H1 (cell line): ENCODE measurements around the gene CTNND2. TPM values are rescaled to one million over a fixed set of nuclear protein-coding genes. Genes with fewer than 3 reads are reported as not detected.

ENCODE experiments used
- CTCF ChIA-PET: fragments of 300-600 bp; sonication (Branson Sonifier 250); formaldehyde crosslinking; loops from one replicate; lab custom pipeline; 2021; ENCODE audit not compliant: partially characterized antibody; lab: Charles Lee
- POLR2A ChIA-PET: fragments of 300-600 bp; sonication (Branson Sonifier 250); formaldehyde crosslinking; loops from one replicate; lab custom pipeline; 2021; ENCODE audit warnings: inconsistent platforms; ENCODE audit not compliant: partially characterized antibody; lab: Charles Lee
- DNase-seq, 2 experiments: peaks; one replicate each; pipeline versions ENCODE4 v3.0.0 to v3.0.0-alpha.2; 2010 to 2022; ENCODE audit warnings: low spot score in 2 of 2, low read depth in 1 of 2, mixed read lengths in 1 of 2
- FAIRE-seq: peaks from 2 replicates; lab custom pipeline; 2011; peaks lifted over from hg19 to GRCh38; lab: Jason Lieb, UNC
- H2AFZ ChIP-seq: 2 replicates; pipeline ENCODE4 v1.8.1; 2012; ENCODE audit warnings: low read length, inconsistent platforms
- H2AK5ac ChIP-seq: 2 replicates; pipeline ENCODE4 v1.6.1; 2013; ENCODE audit warnings: low read depth, low read length
- H2BK120ac ChIP-seq: replicated peaks from 2 replicates; pipeline ENCODE3; 2013; ENCODE audit warnings: low read depth, low read length, inconsistent platforms
- H2BK12ac ChIP-seq: 2 replicates; pipeline ENCODE4 v1.6.1; 2013; ENCODE audit warnings: low read depth, low read length
- H2BK15ac ChIP-seq: 2 replicates; pipeline ENCODE4 v1.6.1; 2013; ENCODE audit warnings: low read length
- H2BK20ac ChIP-seq: 2 replicates; pipeline ENCODE4 v1.6.1; 2013; ENCODE audit warnings: low read length
- H2BK5ac ChIP-seq: 2 replicates; pipeline ENCODE4 v1.6.1; 2013; ENCODE audit warnings: low read depth, low read length
- H3K14ac ChIP-seq: 2 replicates; pipeline ENCODE4 v1.6.1; 2013; ENCODE audit warnings: inconsistent platforms; ENCODE audit not compliant: insufficient read length
- H3K18ac ChIP-seq: 2 replicates; pipeline ENCODE4 v1.6.1; 2013; ENCODE audit warnings: low read length; ENCODE audit errors: extremely low read depth
- H3K23ac ChIP-seq: 2 replicates; pipeline ENCODE4 v1.6.1; 2013; ENCODE audit warnings: inconsistent platforms; ENCODE audit not compliant: insufficient read length
- H3K23me2 ChIP-seq: 2 replicates; pipeline ENCODE4 v1.6.1; 2013; ENCODE audit warnings: low read depth, low read length
- H3K27ac ChIP-seq: 2 replicates; pipeline ENCODE4 v1.6.1; 2011; ENCODE audit warnings: low read depth, low read length, inconsistent platforms
- H3K27me3 ChIP-seq, 4 experiments: replicated peaks in 1 of 4; 1 replicate in 1 of 4; 2 replicates in 3 of 4; pipeline versions ENCODE4 v1.6.1 to v1.8.1; 2011 to 2013; ENCODE audit warnings: low read length in 3 of 4, mild to moderate bottlenecking in 3 of 4, inconsistent platforms in 2 of 4, mixed read lengths in 2 of 4, moderate library complexity in 1 of 4; ENCODE audit not compliant: control insufficient read depth in 3 of 4, insufficient read depth in 3 of 4; ENCODE audit errors: extremely low read depth in 1 of 4
- H3K36me3 ChIP-seq, 4 experiments: 2 replicates each; pipeline versions ENCODE4 v1.6.1 to v1.8.1; 2011 to 2013; ENCODE audit warnings: mild to moderate bottlenecking in 4 of 4, low read length in 3 of 4, moderate library complexity in 2 of 4, control low read depth in 1 of 4, inconsistent platforms in 1 of 4; ENCODE audit not compliant: insufficient read depth in 4 of 4, control insufficient read depth in 2 of 4
- H3K4ac ChIP-seq: replicated peaks from 2 replicates; pipeline ENCODE3; 2013; ENCODE audit warnings: low read length, low read depth, mixed read lengths, inconsistent platforms; ENCODE audit not compliant: insufficient read length
- H3K4me1 ChIP-seq, 4 experiments: replicated peaks in 1 of 4; 1 replicate in 1 of 4; 2 replicates in 3 of 4; pipeline versions ENCODE4 v1.6.1 to v1.8.1; 2011 to 2013; ENCODE audit warnings: low read length in 3 of 4, inconsistent platforms in 2 of 4, mixed read lengths in 1 of 4; ENCODE audit not compliant: insufficient read depth in 4 of 4, control insufficient read depth in 3 of 4
- H3K4me2 ChIP-seq, 2 experiments: 2 replicates each; pipeline versions ENCODE4 v1.6.1 to v1.8.1; 2011 to 2013; ENCODE audit warnings: low read depth in 2 of 2, low read length in 2 of 2, control low read depth in 1 of 2, inconsistent platforms in 1 of 2, mild to moderate bottlenecking in 1 of 2; ENCODE audit not compliant: insufficient read depth in 1 of 2
- H3K4me3 ChIP-seq, 4 experiments: fragments of 200-600, 300-600 bp in 1 of 4; sonication (generic), shearing (Covaris generic), sonication (Bioruptor Twin) in 1 of 4; 2 replicates each; pipeline versions ENCODE4 v1.5.1 to v1.8.1; 2011 to 2016; ENCODE audit warnings: low read length in 4 of 4, low read depth in 3 of 4, control low read depth in 2 of 4, inconsistent platforms in 2 of 4, mild to moderate bottlenecking in 2 of 4, mixed read lengths in 1 of 4, moderate library complexity in 1 of 4; ENCODE audit not compliant: insufficient read depth in 2 of 4; ENCODE audit errors: extremely low read depth in 1 of 4
- H3K56ac ChIP-seq: replicated peaks from 2 replicates; pipeline ENCODE3; 2013; ENCODE audit warnings: low read depth, mild to moderate bottlenecking, mixed read lengths, low read length, inconsistent platforms; ENCODE audit not compliant: insufficient read length
- H3K79me1 ChIP-seq: 2 replicates; pipeline ENCODE4 v1.6.1; 2013; ENCODE audit warnings: low read depth, low read length, control low read depth
- H3K79me2 ChIP-seq, 2 experiments: 2 replicates each; pipeline versions ENCODE4 v1.6.1 to v1.8.1; 2012 to 2013; ENCODE audit warnings: low read length in 2 of 2, mild to moderate bottlenecking in 2 of 2, inconsistent platforms in 1 of 2; ENCODE audit not compliant: insufficient read depth in 2 of 2, control insufficient read depth in 1 of 2
- H3K9ac ChIP-seq, 4 experiments: replicated peaks in 1 of 4; 1 replicate in 1 of 4; 2 replicates in 3 of 4; pipeline versions ENCODE4 v1.6.1 to v1.8.1; 2011 to 2013; ENCODE audit warnings: low read depth in 3 of 4, low read length in 3 of 4, control low read depth in 2 of 4, mild to moderate bottlenecking in 2 of 4, moderate library complexity in 2 of 4, inconsistent platforms in 1 of 4; ENCODE audit errors: extremely low read depth in 1 of 4
- H3K9me3 ChIP-seq, 2 experiments: 2 replicates each; pipeline versions ENCODE4 v1.6.1 to v1.8.1; 2012 to 2013; ENCODE audit warnings: mild to moderate bottlenecking in 2 of 2, moderate library complexity in 2 of 2, control low read depth in 1 of 2, inconsistent platforms in 1 of 2, low read depth in 1 of 2, low read length in 1 of 2, mixed read lengths in 1 of 2; ENCODE audit not compliant: insufficient read depth in 2 of 2
- H4K20me1 ChIP-seq, 2 experiments: replicated peaks in 1 of 2; 2 replicates each; pipeline versions ENCODE3 to v1.8.1; 2011 to 2013; ENCODE audit warnings: inconsistent platforms in 2 of 2, low read length in 2 of 2, mild to moderate bottlenecking in 1 of 2; ENCODE audit not compliant: insufficient read depth in 2 of 2, control insufficient read depth in 1 of 2
- H4K5ac ChIP-seq: 2 replicates; pipeline ENCODE4 v1.6.1; 2013; ENCODE audit warnings: low read length, low read depth, mixed read lengths, inconsistent platforms; ENCODE audit not compliant: insufficient read length
- H4K8ac ChIP-seq: 2 replicates; pipeline ENCODE4 v1.8.0; 2013; ENCODE audit warnings: mild to moderate bottlenecking, moderate library complexity, low read length, inconsistent platforms; ENCODE audit not compliant: insufficient read depth; ENCODE audit errors: extremely low read depth
- H4K91ac ChIP-seq: replicated peaks from 2 replicates; pipeline ENCODE3; 2013; ENCODE audit warnings: low read length, mixed read lengths, inconsistent platforms; ENCODE audit not compliant: insufficient read length
- BRCA1 ChIP-seq: IDR thresholded peaks from 2 replicates; pipeline ENCODE4 v1.6.1; 2012; ENCODE audit warnings: low read depth, low read length, improper control_type of control experiment
- CEBPB ChIP-seq: IDR thresholded peaks from 2 replicates; pipeline ENCODE4 v1.6.1; 2012; ENCODE audit warnings: low read depth, low read length
- CHD1 ChIP-seq: IDR thresholded peaks from 2 replicates; pipeline ENCODE4 v1.6.1; 2012; ENCODE audit warnings: low read depth, low read length, improper control_type of control experiment
- E2F6 ChIP-seq: IDR thresholded peaks from 2 replicates; pipeline ENCODE4 v1.6.1; 2012; ENCODE audit warnings: inconsistent platforms
- EP300 ChIP-seq, 2 experiments: IDR thresholded peaks; 1 replicate in 1 of 2; 2 replicates in 1 of 2; pipeline ENCODE4 v1.6.1; 2011 to 2012; ENCODE audit warnings: low read depth in 2 of 2, low read length in 2 of 2, mild to moderate bottlenecking in 2 of 2, borderline replicate concordance in 1 of 2, inconsistent platforms in 1 of 2, moderate library complexity in 1 of 2
- JUN ChIP-seq: IDR thresholded peaks from 2 replicates; pipeline ENCODE4 v1.6.1; 2011; ENCODE audit warnings: low read depth, mild to moderate bottlenecking, improper control_type of control experiment, low read length
- JUND ChIP-seq: IDR thresholded peaks from 2 replicates; pipeline ENCODE4 v1.6.1; 2011; ENCODE audit warnings: mild to moderate bottlenecking, improper control_type of control experiment, low read length
- RAD21 ChIP-seq, 2 experiments: IDR thresholded peaks in 1 of 2; conservative IDR thresholded peaks in 1 of 2; 2 replicates each; pipeline ENCODE4 v1.6.1; 2011; ENCODE audit warnings: low read depth in 2 of 2, low read length in 2 of 2, improper control_type of control experiment in 1 of 2, inconsistent platforms in 1 of 2, mild to moderate bottlenecking in 1 of 2, moderate library complexity in 1 of 2
- RNF2 ChIP-seq: fragments of 200-900, 300-1000 bp; sonication (generic); IDR thresholded peaks from 2 replicates; pipeline ENCODE4 v1.7.1; 2016; ENCODE audit warnings: borderline replicate concordance, low read depth, mild to moderate bottlenecking, antibody characterized with exemption, low read length; ENCODE audit not compliant: poor library complexity, severe bottlenecking; ENCODE audit errors: missing control alignments
- SRF ChIP-seq: IDR thresholded peaks from 2 replicates; pipeline ENCODE4 v1.6.1; 2011; ENCODE audit warnings: mild to moderate bottlenecking, low read depth, low read length, moderate library complexity
- TAF1 ChIP-seq: IDR thresholded peaks from 2 replicates; pipeline ENCODE4 v1.6.1; 2011; ENCODE audit warnings: mild to moderate bottlenecking, low read depth, low read length
- TAF7 ChIP-seq: optimal IDR thresholded peaks from 2 replicates; pipeline ENCODE3; 2011; ENCODE audit warnings: low read depth, mild to moderate bottlenecking, inconsistent platforms, low read length, moderate library complexity, borderline replicate concordance
- TCF12 ChIP-seq: IDR thresholded peaks from 2 replicates; pipeline ENCODE4 v1.6.1; 2011; ENCODE audit warnings: low read depth, mild to moderate bottlenecking, low read length
- ZNF274 ChIP-seq: IDR thresholded peaks from 2 replicates; pipeline ENCODE4 v1.7.0; 2012; ENCODE audit warnings: low read length, borderline replicate concordance; ENCODE audit errors: extremely low read depth
- WGBS, 2 experiments: shearing (Covaris generic) in 1 of 2; methylation state at CpG; one replicate each; pipeline versions ENCODE4 v1.1.6 to v1.1.7; 2013 to 2015; ENCODE audit warnings: low lambda C conversion rate in 2 of 2, mixed read lengths in 2 of 2, inconsistent platforms in 1 of 2, low coverage in 1 of 2, missing lambda C conversion rate in 1 of 2; ENCODE audit not compliant: insufficient replicate concordance in 2 of 2, insufficient coverage in 1 of 2, insufficient read length in 1 of 2; ENCODE audit errors: extremely low coverage in 1 of 2, missing lambda C conversion rate in 1 of 2; 5-methylcytosine and 5-hydroxymethylcytosine counted together
- polyA plus RNA-seq, 7 experiments: library from polyadenylated mRNA; depleted of rRNA in 3 of 7; stranded (reverse) in 5 of 7; unstranded in 2 of 7; fragments of >200 nt in 5 of 7; fragments of 200-250 nt in 2 of 7; gene quantifications; 1 replicate in 5 of 7; 2 replicates in 1 of 7; 4 replicates in 1 of 7; pipeline versions ENCODE4 v1.2.1 to v1.2.3, GENCODE V29; 2011 to 2013; ENCODE audit warnings: missing spikeins in 2 of 7, mixed read lengths in 2 of 7
- total RNA-seq: library from RNA; stranded (reverse); fragmentation: NEBNext Ultra II Directional; extraction: Animal tissue kit (Norgen Biotek cat#: 25700); gene quantifications from 2 replicates; pipeline ENCODE4 v1.2.1, GENCODE V29; 2021

The CTNND2 gene
- total and polyA plus RNA-seq, 2 of the 8 experiments (the other 6 are each of a cell fraction or from before 2014, with no cell fraction given) = 7.4 to 14.2 TPM

GRCh38 chr5:11171236-11171635, 733.0 kb downstream of the CTNND2 start:
- H3K18ac ChIP-seq = no peak overlapping the region
- no peak overlapping the region for H2AK5ac ChIP-seq
- no peak overlapping the region for H3K9ac ChIP-seq
- no peaks in the 10 kb centered on the region for H3K27me3 ChIP-seq
- no peaks in the 10 kb centered on the region for H3K79me1 ChIP-seq
- no peak overlapping the region for H4K5ac ChIP-seq
- no peak overlapping the region for H3K4me3 ChIP-seq
- H3K4me2 ChIP-seq = no peak overlapping the region
- H3K36me3 ChIP-seq = no peaks in the 10 kb centered on the region
- no peak overlapping the region for H3K14ac ChIP-seq
- H2BK12ac ChIP-seq = no peak overlapping the region
- H3K79me2 ChIP-seq = no peaks in the 10 kb centered on the region
- H3K9me3 ChIP-seq = no peaks in the 10 kb centered on the region
- H3K4me1 ChIP-seq = peaks cover 0 to 2% (median 0%) of the 10 kb centered on the region in 4 experiments; a peak in 1 of 7 replicates
- no peak overlapping the region for H2BK120ac ChIP-seq
- no peak overlapping the region for H3K23ac ChIP-seq
- no peak for DNase-seq
- H2AFZ ChIP-seq = no peak overlapping the region
- no peak overlapping the region for H3K56ac ChIP-seq
- H3K4ac ChIP-seq = no peak overlapping the region
- no peak overlapping the region for H4K8ac ChIP-seq
- H3K27ac ChIP-seq = no peak overlapping the region
- no peak for FAIRE-seq
- no peaks in the 10 kb centered on the region for H3K23me2 ChIP-seq
- ChIA-PET POLR2A (no interaction called here), CTCF (no interaction called here)
- H4K91ac ChIP-seq = no peak overlapping the region
- H2BK15ac ChIP-seq = no peak overlapping the region
- no peaks in the 10 kb centered on the region for H4K20me1 ChIP-seq
- no peak overlapping the region for H2BK5ac ChIP-seq
- 82% methylated on average over 1 of the region's 1 CpG; no CpG with 5 or more reads in 1 of the 2 experiments for WGBS, 2 experiments
- H2BK20ac ChIP-seq = no peak overlapping the region
- TF ChIP-seq E2F6 (no peak), RNF2 (no peak), TAF7 (no peak), BRCA1 (no peak), JUND (no peak), RAD21 (IDR thresholded peaks at IDR 0.05 in 1 of 2, conservative IDR thresholded peaks at IDR 0.05 in 1 of 2; ENCODE audit: low read depth in 2 of 2, low read length in 2 of 2) (no peak), CEBPB (no peak), EP300 (IDR thresholded peaks at IDR 0.05; ENCODE audit: borderline replicate concordance in 1 of 2, low read depth in 2 of 2, low read length in 2 of 2) (no peak), ZNF274 (no peak), TCF12 (no peak), SRF (no peak), TAF1 (no peak), CHD1 (no peak), JUN (no peak)
